Liver (tissue), 9 donors: ENCODE data around the gene TMEM115. TPM values are rescaled to one million over a fixed set of nuclear protein-coding genes. Genes with fewer than 3 reads are reported as not detected.

ENCODE experiments used
- DNase-seq: peaks from one replicate; pipeline ENCODE4 v3.0.0-alpha.2; 2017; ENCODE audit warnings: low spot score
- H3K27ac ChIP-seq, 2 donors: one replicate each; pipeline ENCODE4 v1.7.0; 2013; ENCODE audit warnings: inconsistent platforms in 2 of 2, low read length in 2 of 2, control low read depth in 1 of 2, low read depth in 1 of 2, mild to moderate bottlenecking in 1 of 2
- H3K27me3 ChIP-seq, 4 donors: one replicate each; pipeline versions ENCODE4 v1.6.1 to v1.7.0; 2013; ENCODE audit warnings: low read length in 3 of 4, inconsistent platforms in 1 of 4, mild to moderate bottlenecking in 1 of 4, moderate library complexity in 1 of 4; ENCODE audit not compliant: control insufficient read depth in 4 of 4, insufficient read depth in 4 of 4
- H3K36me3 ChIP-seq, 4 donors: one replicate each; pipeline versions ENCODE4 v1.6.1 to v1.7.0; 2013; ENCODE audit warnings: low read length in 3 of 4, mild to moderate bottlenecking in 3 of 4, low read depth in 1 of 4, moderate library complexity in 1 of 4; ENCODE audit not compliant: control insufficient read depth in 4 of 4, insufficient read depth in 3 of 4
- H3K4me1 ChIP-seq, 4 donors: one replicate each; pipeline versions ENCODE4 v1.6.1 to v1.7.0; 2013; ENCODE audit warnings: low read length in 3 of 4, mild to moderate bottlenecking in 3 of 4, moderate library complexity in 1 of 4; ENCODE audit not compliant: control insufficient read depth in 4 of 4, insufficient read depth in 4 of 4
- H3K4me3 ChIP-seq, 3 donors: one replicate each; pipeline versions ENCODE4 v1.6.1 to v1.7.0; 2013; ENCODE audit warnings: low read length in 3 of 3, control low read depth in 1 of 3, low read depth in 1 of 3, mild to moderate bottlenecking in 1 of 3
- H3K9ac ChIP-seq, 2 donors: one replicate each; pipeline ENCODE4 v1.7.0; 2013; ENCODE audit warnings: low read length in 2 of 2, mild to moderate bottlenecking in 2 of 2, moderate library complexity in 2 of 2, control low read depth in 1 of 2, low read depth in 1 of 2
- H3K9me3 ChIP-seq, 4 donors: one replicate each; pipeline versions ENCODE4 v1.6.1 to v1.7.0; 2013; ENCODE audit warnings: low read length in 3 of 4; ENCODE audit not compliant: control insufficient read depth in 4 of 4
- ATF3 ChIP-seq: IDR thresholded peaks from 2 replicates; pipeline ENCODE4 v1.6.1; 2016; ENCODE audit warnings: antibody characterized with exemption
- EGR1 ChIP-seq, 2 donors: IDR thresholded peaks; 2 replicates each; pipeline ENCODE4 v1.6.1; 2016 to 2018; ENCODE audit warnings: antibody characterized with exemption in 2 of 2, low read depth in 2 of 2
- GABPA ChIP-seq, 2 donors: IDR thresholded peaks in 1 of 2; conservative IDR thresholded peaks in 1 of 2; 2 replicates each; pipeline ENCODE4 v1.6.1; 2016; ENCODE audit warnings: antibody characterized with exemption in 2 of 2, mild to moderate bottlenecking in 1 of 2, moderate library complexity in 1 of 2
- JUND ChIP-seq, 2 donors: IDR thresholded peaks; 2 replicates each; pipeline ENCODE4 v1.6.1; 2016; ENCODE audit warnings: antibody characterized with exemption in 2 of 2
- NR2F2 ChIP-seq: IDR thresholded peaks from 2 replicates; pipeline ENCODE4 v1.6.1; 2016; ENCODE audit warnings: antibody characterized with exemption
- RAD21 ChIP-seq, 2 donors: IDR thresholded peaks; 2 replicates each; pipeline ENCODE4 v1.6.1; 2016; ENCODE audit warnings: antibody characterized with exemption in 2 of 2, mild to moderate bottlenecking in 2 of 2
- RXRA ChIP-seq, 2 donors: IDR thresholded peaks; 2 replicates each; pipeline ENCODE4 v1.6.1; 2017 to 2018; ENCODE audit warnings: antibody characterized with exemption in 2 of 2, mild to moderate bottlenecking in 1 of 2
- SP1 ChIP-seq: IDR thresholded peaks from 2 replicates; pipeline ENCODE4 v1.6.1; 2018; ENCODE audit warnings: antibody characterized with exemption, mild to moderate bottlenecking
- YY1 ChIP-seq: IDR thresholded peaks from 2 replicates; pipeline ENCODE4 v1.6.1; 2016; ENCODE audit warnings: antibody characterized with exemption, mild to moderate bottlenecking
- WGBS: extraction: QIAGEN DNeasy Blood & Tissue Kit; methylation state at CpG from one replicate; pipeline ENCODE4 v1.1.7; 2013; 5-methylcytosine and 5-hydroxymethylcytosine counted together
- polyA plus RNA-seq, 2 donors: library from polyadenylated mRNA; stranded (reverse) in 1 of 2; unstranded in 1 of 2; fragments of 200-250 nt in 1 of 2; fragments of >200 nt in 1 of 2; fragmentation: Nextera tagmentation in 1 of 2; extraction: Ambion mirVana in 1 of 2; gene quantifications; one replicate each; pipeline versions ENCODE4 v1.2.1 to v1.2.3, GENCODE V29; 2013 to 2015
- total RNA-seq, 2 donors: library from RNA; depleted of rRNA; stranded (reverse); fragments of >200 nt; gene quantifications; one replicate each; pipeline ENCODE4 v1.2.3, GENCODE V29; 2014
- TF ChIP-seq, protein P1 (sequence below): IDR thresholded peaks from 2 replicates; pipeline ENCODE4 v1.6.1; 2016; ENCODE audit warnings: antibody characterized with exemption, mild to moderate bottlenecking
- TF ChIP-seq, protein P2 (sequence below): IDR thresholded peaks from 2 replicates; pipeline ENCODE4 v1.6.1; 2016; ENCODE audit warnings: antibody characterized with exemption
- TF ChIP-seq, protein P3 (sequence below): fragments of 150-350 bp; IDR thresholded peaks from 2 replicates; pipeline ENCODE4 v1.5.1; 2017; ENCODE audit warnings: improper control_type of control experiment, low read depth, low read length; ENCODE audit not compliant: missing input control
- TF ChIP-seq, protein P4 (sequence below): IDR thresholded peaks from 2 replicates; pipeline ENCODE4 v1.6.1; 2016; ENCODE audit warnings: antibody characterized with exemption
- donor health status: healthy.
- donor health status: healthy.
- donor health status: healthy.
- donor health status: healthy.
- donor health status: healthy.

TMEM115 gene
- total and polyA plus RNA-seq, 4 donors = 18.6 to 23.0 (median 19.8) TPM

DNA sequence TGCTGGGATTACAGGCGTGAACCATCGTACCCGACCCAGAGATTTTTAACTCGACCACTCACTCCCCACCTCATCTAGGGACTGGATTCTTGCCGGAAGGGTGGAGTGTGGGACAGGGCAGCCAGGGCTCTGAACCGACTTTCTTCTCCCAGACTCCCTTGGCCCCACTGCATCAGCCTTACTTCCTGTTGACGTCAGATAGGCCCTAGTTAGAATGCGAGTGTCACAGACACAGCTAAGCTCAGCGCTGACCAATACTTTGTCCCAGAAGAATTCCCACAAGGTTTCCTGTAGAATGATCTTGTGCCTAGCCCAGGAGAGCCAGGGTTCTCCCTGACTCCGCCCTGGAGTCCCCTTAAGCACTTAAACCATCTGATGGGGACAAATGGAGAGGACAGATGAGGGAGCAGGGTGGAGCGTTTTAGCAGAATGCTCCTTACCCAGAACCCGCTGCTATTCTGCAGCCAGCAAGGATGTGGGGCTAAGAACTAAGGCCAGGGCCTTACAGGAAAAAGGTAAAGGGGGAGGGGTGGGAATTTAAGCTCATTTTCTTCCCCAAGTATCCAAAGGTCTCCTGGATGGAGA lies 25.5 kb downstream of the TMEM115 start:
- Histone ChIP-seq H3K36me3 (peaks cover 4 to 30% (median 16%) of the 10 kb centered on the region in 4 donors), H3K27ac (peak overlapping the region; percentile 40 to 56), H3K9ac (peak overlapping the region in 1 of 2 donors; percentile 24), H3K9me3 (no peaks in the 10 kb centered on the region), H3K4me3 (no peak overlapping the region), H3K27me3 (no peaks in the 10 kb centered on the region), H3K4me1 (peaks cover 6 to 40% (median 22%) of the 10 kb centered on the region in 4 donors)
- WGBS = 77% methylated on average over 12 of the region's 12 CpGs
- TF ChIP-seq GABPA (IDR thresholded peaks at IDR 0.05 in 1 of 2, conservative IDR thresholded peaks at IDR 0.05 in 1 of 2) (no peak), EGR1 (IDR thresholded peaks at IDR 0.05; ENCODE audit: low read depth in 2 of 2) (no peak), NR2F2 (peak; percentile 65), RAD21 (IDR thresholded peaks at IDR 0.05) (no peak), SP1 (peak; percentile 46), JUND (IDR thresholded peaks at IDR 0.05) (peak in 1 of 2 donors; percentile 52), ATF3 (no peak), RXRA (IDR thresholded peaks at IDR 0.05) (no peak)
- TF ChIP-seq, protein P1, sequence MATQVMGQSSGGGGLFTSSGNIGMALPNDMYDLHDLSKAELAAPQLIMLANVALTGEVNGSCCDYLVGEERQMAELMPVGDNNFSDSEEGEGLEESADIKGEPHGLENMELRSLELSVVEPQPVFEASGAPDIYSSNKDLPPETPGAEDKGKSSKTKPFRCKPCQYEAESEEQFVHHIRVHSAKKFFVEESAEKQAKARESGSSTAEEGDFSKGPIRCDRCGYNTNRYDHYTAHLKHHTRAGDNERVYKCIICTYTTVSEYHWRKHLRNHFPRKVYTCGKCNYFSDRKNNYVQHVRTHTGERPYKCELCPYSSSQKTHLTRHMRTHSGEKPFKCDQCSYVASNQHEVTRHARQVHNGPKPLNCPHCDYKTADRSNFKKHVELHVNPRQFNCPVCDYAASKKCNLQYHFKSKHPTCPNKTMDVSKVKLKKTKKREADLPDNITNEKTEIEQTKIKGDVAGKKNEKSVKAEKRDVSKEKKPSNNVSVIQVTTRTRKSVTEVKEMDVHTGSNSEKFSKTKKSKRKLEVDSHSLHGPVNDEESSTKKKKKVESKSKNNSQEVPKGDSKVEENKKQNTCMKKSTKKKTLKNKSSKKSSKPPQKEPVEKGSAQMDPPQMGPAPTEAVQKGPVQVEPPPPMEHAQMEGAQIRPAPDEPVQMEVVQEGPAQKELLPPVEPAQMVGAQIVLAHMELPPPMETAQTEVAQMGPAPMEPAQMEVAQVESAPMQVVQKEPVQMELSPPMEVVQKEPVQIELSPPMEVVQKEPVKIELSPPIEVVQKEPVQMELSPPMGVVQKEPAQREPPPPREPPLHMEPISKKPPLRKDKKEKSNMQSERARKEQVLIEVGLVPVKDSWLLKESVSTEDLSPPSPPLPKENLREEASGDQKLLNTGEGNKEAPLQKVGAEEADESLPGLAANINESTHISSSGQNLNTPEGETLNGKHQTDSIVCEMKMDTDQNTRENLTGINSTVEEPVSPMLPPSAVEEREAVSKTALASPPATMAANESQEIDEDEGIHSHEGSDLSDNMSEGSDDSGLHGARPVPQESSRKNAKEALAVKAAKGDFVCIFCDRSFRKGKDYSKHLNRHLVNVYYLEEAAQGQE = no peak
- no peak for DNase-seq

DNA sequence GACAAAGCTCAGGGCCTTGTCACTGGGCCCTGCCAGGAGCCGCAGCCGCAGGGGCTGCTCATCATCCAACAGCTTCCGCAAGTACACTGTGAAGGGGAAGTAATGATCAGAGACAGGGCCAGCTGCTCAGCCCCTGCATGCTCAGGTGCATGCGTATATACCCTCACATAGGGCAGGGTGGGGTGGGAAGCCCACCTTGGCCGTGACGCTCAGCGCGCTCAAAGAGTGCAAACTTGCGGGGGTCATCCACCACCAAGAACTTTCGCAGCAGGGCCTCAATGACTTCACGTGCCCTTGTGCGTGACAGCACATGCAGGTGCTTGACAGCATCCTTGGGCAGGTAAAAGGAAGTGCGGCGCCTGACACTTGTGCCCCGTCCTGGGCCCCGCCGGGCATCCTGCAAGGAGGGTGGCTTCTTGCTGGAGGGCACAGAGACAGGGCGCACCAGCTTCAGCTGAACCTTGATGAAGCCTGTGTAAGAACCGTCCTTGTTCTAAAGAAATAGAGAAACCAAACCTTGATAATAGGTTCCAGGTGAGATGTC lies 27.9 kb downstream of the TMEM115 start:
- H3K4me1 ChIP-seq = peaks cover 9 to 49% (median 31%) of the 10 kb centered on the region in 4 donors
- no peak overlapping the region for H3K4me3 ChIP-seq
- no peak overlapping the region for H3K27ac ChIP-seq
- H3K9ac ChIP-seq = no peak overlapping the region
- WGBS = 96% methylated on average over 19 of the region's 19 CpGs
- H3K9me3 ChIP-seq = no peaks in the 10 kb centered on the region
- TF ChIP-seq SP1 (no peak), RAD21 (IDR thresholded peaks at IDR 0.05) (no peak), YY1 (no peak), ATF3 (no peak)
- TF ChIP-seq, protein P2, sequence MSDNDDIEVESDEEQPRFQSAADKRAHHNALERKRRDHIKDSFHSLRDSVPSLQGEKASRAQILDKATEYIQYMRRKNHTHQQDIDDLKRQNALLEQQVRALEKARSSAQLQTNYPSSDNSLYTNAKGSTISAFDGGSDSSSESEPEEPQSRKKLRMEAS = no peak
- TF ChIP-seq, protein P3, sequence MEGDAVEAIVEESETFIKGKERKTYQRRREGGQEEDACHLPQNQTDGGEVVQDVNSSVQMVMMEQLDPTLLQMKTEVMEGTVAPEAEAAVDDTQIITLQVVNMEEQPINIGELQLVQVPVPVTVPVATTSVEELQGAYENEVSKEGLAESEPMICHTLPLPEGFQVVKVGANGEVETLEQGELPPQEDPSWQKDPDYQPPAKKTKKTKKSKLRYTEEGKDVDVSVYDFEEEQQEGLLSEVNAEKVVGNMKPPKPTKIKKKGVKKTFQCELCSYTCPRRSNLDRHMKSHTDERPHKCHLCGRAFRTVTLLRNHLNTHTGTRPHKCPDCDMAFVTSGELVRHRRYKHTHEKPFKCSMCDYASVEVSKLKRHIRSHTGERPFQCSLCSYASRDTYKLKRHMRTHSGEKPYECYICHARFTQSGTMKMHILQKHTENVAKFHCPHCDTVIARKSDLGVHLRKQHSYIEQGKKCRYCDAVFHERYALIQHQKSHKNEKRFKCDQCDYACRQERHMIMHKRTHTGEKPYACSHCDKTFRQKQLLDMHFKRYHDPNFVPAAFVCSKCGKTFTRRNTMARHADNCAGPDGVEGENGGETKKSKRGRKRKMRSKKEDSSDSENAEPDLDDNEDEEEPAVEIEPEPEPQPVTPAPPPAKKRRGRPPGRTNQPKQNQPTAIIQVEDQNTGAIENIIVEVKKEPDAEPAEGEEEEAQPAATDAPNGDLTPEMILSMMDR = no peak
- TF ChIP-seq, protein P1 = no peak
- TF ChIP-seq, protein P4, sequence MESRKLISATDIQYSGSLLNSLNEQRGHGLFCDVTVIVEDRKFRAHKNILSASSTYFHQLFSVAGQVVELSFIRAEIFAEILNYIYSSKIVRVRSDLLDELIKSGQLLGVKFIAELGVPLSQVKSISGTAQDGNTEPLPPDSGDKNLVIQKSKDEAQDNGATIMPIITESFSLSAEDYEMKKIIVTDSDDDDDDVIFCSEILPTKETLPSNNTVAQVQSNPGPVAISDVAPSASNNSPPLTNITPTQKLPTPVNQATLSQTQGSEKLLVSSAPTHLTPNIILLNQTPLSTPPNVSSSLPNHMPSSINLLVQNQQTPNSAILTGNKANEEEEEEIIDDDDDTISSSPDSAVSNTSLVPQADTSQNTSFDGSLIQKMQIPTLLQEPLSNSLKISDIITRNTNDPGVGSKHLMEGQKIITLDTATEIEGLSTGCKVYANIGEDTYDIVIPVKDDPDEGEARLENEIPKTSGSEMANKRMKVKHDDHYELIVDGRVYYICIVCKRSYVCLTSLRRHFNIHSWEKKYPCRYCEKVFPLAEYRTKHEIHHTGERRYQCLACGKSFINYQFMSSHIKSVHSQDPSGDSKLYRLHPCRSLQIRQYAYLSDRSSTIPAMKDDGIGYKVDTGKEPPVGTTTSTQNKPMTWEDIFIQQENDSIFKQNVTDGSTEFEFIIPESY = no peak
- peaks cover 4 to 30% (median 16%) of the 10 kb centered on the region in 4 donors for H3K36me3 ChIP-seq
- no peak for DNase-seq
- H3K27me3 ChIP-seq = no peaks in the 10 kb centered on the region
